Fibroblast of skin of back (primary cell): ENCODE measurements around the gene ACO2.
"Not testable (repeated sequence)": the region's sequence is repeated elsewhere in the genome, so short reads cannot be mapped to it uniquely, and the experiment has no call there.

Experiments
- DNase-seq: peaks from one replicate; pipeline ENCODE4 v3.0.0-alpha.2; 2013

Gene ACO2

DNA sequence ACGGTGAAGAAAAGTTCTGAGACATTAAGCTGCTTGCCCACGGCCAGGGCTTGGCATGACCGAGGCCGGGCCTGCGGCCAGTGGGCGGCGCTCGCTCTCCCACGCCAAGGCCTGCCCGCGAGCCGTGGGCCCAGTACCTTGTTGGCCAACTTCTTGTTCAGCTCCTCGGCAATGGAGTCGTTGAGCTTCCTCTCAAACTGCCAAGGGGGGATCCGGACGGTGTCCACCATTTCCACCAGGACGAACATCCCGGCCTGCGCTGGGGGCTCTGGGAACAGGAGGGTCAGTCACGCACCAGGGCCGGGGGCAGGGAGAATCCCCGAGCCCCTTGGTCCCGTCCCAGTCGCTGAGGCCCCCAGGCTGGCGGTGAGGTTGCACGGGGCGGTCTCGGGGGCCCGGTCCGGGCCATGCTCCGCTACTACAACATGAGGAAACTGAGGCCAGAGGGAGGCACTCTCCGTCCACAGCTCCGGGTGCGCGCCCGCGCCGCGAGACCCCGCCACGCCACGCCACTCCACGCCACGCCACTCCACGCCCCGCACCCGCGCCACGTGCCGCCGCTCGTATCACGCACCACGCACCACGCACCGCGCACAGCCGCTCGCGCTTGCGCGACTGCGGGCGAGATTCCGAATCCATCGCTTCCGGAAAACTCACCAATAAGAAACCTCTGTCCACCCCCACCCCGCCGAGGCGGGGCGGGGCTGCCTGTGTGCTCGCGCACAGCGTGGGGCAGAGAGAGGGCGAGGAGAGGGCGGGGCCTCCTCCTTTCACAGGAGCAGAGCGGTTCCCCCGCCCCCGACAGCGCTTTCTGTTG is 75.1 kb downstream of the ACO2 start, which contains the start of gene POLR3H:
Gene POLR3H (minus strand): TSS at position 617 of the 817 bp plus-strand sequence. CDS start 369 bp downstream, at position 248.
- peak; percentile 97 for DNase-seq

DNA sequence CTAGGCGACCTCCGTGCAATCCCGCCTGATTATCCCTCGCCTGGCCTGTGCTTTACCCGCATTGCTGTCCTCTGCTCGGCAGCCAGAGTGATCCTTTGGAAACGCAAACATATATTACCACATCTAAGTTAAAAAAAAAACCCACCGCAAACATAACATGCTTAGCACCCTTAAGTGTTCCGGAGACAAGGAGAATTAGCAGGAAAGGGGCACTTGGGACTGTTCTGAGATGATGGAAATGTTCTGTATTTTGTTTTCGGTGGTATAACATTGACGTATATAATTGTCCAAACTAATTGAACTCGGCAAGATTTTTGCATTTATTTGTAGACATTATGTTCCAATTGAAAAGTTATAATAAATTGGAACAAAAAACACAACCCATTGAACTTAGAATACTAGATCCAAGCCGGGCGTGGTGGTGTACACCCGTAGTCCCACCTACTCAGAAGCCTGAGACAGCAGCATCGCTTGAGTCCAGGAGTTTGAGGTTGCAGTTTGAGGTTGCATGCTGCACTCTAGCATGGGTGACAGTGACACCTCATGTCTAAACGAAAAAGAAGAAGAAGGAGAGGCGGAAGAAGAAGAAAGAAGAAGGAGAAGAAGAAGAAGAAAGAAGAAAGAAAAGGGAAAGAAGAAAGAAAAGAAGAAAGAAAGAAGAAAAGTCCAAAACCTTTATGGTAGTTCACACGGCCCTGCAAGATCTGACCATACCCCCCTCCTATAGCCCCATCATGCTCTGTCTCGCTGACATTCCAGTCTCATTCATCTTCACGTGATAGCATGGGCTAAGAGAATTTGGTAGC is 76.0 kb downstream of the ACO2 start:
- no peak for DNase-seq

DNA sequence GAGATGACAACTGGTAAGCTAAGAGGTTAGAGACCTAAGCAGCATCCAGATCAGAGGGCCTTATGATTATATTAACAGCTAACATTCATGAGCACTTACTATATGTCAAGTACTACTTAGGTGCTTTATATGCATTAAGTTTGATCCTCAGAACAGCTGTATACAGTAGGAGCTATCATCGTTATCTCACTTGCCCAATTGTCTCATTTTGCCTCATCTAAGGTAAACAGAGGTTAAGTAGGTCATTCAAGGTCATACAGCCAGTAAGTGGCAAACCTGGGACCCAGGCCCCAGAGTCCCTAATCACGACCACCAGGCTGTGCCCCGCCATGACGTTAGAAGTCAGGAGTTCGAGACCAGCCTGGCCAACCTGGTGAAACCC is 79.9 kb downstream of the ACO2 start:
- no peak for DNase-seq

DNA sequence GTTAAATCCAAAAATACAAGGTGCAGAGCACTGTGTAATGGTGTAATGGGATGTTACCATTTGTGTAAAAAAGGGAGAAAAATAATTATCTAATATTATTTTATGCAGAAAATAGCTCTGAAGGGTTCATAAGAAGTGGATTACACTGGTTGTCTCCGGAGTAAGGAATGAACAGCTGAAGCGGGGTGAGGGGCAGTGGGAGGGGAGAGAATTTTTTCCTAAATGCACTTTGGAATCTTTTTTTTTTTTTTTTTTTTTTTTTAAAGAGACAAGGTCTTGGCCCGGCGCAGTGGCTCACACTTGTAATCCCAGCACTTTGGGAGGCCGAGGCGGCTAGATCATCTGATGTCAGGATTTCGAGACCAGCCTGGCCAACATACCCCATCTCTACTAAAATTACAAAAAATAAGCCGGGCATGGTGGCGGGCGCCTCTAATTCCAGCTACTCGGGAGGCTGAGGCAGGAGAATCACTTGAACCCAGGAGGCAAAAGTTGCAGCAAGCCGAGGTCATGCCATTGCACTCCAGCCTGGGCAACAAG is 82.1 kb downstream of the ACO2 start:
- no peak for DNase-seq

DNA sequence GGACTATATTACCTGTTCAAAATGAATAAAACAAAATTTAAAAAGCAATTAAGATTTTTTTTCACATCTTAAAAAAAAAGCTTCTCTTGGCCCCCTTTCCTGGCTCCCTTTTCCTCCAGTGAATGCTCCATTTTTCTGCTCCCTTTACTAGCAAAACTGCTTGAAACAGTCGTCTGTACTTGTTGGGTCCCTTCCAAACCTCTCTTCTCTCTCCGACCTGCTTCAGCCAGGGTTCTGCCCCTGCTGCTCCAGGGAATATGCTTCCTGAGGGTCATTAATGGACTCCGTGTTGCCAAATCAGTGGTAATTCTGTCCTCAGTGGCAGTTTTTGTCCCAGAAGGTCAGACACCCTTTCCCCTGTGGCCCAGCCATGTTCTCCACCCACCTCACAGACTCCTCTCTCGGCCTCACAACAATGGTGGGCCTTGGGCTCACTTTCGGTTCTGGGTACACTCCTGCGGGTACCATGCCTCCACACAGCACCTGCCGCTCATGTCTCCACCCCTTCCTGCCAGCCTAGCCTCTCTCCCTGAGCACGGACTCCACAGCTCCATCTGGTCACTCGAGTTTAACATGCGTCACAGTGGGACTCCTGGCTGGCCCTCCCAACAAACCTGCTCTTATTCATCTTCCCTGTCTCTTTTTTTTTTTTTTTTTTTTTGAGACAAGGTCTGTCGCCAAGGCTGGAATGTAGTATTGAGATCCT is 83.1 kb downstream of the ACO2 start:
- DNase-seq, result no peak

DNA sequence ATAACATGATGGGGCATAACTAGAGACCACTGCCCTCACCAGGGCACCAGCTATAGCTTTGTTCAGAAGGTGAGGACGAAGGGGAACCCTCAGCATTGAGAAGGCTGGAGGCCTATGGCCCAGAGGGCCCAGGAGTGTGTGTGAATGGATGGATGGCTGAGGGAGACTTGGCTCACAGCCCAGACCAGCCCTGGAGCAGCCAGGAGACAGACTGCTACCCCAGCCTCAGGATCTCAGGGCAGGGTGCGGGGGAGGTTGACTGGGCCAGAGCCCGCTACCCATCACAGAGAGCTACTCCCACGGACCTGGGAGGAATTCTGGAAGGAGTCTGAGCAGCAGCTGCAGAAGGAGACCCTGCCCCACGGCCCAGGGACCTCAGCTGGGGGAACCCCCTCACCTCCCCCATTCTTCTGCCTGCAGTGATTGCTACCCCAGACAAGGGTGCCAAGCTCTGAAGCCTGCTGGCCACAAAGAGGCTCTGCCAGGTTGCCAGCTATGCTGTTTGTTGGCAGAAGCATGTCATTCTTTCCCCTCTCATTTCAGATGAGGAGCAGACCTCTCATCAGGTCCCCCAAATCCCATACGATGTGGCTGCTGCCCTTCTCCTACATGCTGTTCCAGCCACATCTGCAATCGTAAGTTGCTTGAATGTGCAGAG is 86.5 kb downstream of the ACO2 start:
- no peak for DNase-seq

DNA sequence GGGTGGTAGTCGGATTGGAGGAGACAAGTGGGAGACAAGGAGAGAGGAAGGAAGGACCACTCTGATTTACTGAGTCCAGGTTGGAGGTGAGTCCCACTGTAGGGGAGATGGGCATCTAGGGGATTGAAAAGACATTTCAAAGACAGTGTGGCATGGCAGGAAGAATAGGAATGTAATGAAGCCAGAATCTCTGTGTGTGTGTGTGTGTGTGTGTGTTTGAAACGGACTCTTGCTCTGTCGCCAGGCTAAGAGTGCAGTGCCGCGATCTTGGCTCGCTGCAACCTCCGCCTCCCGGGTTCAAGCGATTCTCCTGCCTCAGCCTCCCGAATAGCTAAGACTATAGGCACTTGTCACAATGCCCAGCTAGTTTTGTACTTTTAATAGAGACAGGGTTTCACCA is 87.6 kb downstream of the ACO2 start:
- no peak for DNase-seq

- peak; percentile 77 for DNase-seq
These were observed 88.7 kb downstream of the ACO2 start for GRCh38 chr22:41557401-41558240.

- DNase-seq, result not testable (repeated sequence)
These were observed 89.3 kb downstream of the ACO2 start for GRCh38 chr22:41558241-41558630.

DNA sequence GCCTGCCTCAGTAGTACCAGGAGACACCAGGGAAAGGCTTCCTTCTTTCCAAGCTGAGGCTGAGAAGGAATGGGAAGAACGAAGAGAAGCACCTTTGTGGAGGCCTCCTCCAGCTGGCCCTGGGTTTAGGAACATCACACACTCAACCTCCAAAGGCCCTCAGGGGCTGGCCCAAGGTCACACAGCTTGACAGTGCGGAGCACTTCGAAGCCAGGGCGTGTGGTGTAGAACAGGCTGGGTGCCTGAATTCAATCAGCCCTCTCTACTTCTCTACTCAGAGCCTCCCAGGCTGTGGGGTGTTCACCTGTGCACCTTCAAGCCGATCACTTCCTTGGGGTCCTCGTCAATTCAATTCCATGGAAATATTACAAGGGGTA is 91.2 kb downstream of the ACO2 start:
- no peak for DNase-seq

GRCh38 chr22:41561335-41561734 is 92.4 kb downstream of the ACO2 start:
- peak; percentile 20 for DNase-seq

- no peak for DNase-seq
These were observed 92.9 kb downstream of the ACO2 start for GRCh38 chr22:41561788-41562187.

DNA sequence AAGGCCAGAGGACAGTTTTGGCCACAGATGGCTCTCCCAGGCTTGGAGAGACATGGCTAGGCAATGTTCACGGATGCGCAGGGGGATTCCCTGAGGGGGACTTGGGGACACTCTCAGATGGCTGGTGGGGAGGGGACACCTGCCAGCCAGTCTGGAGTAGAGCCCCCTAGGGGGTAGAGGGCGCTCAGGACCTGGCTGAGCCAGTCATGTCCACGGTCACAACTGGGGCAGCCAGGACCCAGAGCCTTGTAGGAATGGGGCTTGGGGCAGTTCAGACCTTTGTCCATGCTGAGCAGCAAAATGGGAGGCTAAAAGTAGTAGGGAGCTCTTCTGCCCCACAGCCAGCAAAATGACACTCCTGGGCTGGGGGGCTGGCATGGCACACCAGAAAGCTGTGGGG is 93.5 kb downstream of the ACO2 start:
- DNase-seq, result no peak

- peak; percentile 93 for DNase-seq
These were observed 94.3 kb downstream of the ACO2 start for GRCh38 chr22:41563051-41563711.

GRCh38 chr22:41564563-41564962 is 95.6 kb downstream of the ACO2 start:
- DNase-seq, result no peak

DNA sequence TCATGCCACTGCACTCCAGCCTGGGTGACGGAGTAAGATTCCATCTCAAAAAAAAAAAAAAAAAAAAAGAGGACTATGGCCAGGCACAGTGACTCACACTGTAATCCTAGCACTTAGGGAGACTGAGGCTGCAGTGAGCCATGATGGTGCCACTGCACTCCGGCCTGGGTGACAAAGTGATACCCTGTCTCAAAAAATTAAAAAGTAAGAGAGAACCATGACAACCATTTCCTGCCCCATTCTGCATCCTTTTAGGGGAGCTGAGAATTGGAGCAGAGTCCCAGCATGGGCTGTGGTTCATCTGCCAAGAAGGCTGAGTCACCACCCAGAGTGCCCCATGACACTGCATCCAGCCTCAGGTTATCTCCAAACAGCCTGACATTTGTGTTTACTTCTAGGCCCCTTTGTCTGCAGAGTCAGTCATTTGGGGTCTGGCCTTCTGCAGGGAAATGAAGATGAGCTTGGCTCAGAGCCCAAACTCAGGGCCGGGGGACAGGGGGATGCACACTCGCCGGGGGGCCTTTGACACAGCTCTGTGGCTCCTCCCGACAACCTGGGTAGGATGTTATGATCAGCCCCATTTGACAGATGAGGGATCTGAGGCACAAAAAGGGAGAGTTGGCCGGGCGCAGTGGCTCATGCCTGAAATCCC is 96.6 kb downstream of the ACO2 start:
- DNase-seq, result peak; percentile 90

DNA sequence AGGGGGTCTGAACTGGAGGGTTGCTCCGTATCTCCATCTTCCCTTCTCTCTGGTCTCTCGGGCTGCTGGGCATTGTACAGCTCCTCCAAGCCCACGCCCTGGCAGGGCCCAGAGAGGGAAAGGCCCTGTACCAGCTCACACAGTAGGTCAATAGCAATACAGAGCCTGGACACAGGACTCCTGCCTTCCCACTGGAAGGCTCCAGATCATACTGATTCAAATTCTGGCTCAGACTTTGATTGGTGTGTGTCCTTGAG is 98.5 kb downstream of the ACO2 start:
- DNase-seq, result no peak

DNA sequence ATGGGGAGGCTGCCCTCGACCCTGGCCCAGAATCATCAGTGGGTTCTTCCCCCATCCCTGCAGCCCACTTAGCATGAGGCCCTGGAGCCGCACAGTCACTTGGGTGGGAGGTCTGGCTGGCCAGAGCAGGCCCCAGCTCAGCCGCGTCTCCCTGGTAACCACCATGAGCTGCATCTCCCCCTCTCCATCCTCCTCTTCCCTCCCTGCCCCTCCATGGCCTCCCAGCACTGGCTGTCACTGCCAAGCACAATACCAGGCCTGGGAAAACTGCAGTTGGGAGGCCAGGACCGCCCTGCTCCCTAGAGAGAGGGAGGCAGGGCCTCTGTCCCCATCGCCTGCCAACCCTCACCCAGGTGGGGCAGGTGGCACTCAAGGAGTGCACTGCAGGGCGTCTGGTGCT is 99.9 kb downstream of the ACO2 start:
- no peak for DNase-seq

DNA sequence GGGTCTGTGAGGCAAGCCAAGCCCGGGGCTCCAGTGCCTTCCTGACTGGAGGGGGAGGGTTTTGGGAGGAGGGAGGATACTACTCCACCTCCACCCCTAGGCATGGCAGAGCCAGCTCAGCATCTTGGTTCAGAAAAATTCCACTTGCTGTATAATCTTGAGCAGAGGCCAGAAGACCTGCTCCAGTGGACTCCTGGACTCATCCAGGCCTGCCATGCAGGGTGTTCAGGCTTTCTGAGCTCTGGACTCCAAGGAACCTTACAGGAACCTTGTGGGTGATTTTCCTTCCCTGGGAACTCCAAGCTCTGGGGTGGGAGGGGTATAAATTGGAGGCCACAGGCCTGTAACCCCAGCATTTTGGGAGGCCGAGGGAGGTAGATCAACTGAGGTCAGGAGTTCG is 101.3 kb downstream of the ACO2 start:
- DNase-seq, result no peak

DNA sequence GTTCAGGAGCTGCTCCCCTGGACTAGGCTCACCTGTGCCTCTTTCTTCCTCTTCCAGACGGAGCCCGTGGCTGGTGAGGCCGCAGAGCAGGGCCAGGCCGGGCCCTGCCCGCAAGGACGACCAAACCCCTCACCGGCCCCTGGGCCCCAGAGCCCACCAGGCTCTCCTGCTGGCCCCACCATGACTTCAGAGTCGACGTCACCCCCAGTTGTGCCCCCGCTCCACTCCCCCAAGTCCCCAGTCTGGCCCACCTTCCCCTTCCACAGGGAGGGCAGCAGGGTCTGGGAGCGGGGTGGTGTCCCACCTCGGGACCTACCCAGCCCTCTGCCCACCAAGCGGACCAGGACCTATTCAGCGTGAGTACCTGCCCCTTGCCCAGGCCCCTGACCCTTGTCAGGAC is 102.9 kb downstream of the ACO2 start:
- DNase-seq, result no peak

GRCh38 chr22:41572305-41572704 is 103.4 kb downstream of the ACO2 start:
- DNase-seq, result not testable (repeated sequence)
